T1000 (cell line): ENCODE results near the gene ACD.

Experiments
- DNase-seq: peaks from one replicate; lab custom pipeline; 2025; ENCODE audit warnings: mixed read lengths; lab: John Stamatoyannopoulos, UW

Gene ACD

GRCh38 chr16:67675999-67676398, 15.9 kb upstream of the ACD start:
- no peak for DNase-seq

GRCh38 chr16:67675579-67675935, 15.5 kb upstream of the ACD start:
- DNase-seq = no peak

- no peak for DNase-seq
Measured at GRCh38 chr16:67674851-67675578, 15.0 kb upstream of the ACD start.

GRCh38 chr16:67673712-67674580, 13.9 kb upstream of the ACD start:
- DNase-seq = no peak

DNA sequence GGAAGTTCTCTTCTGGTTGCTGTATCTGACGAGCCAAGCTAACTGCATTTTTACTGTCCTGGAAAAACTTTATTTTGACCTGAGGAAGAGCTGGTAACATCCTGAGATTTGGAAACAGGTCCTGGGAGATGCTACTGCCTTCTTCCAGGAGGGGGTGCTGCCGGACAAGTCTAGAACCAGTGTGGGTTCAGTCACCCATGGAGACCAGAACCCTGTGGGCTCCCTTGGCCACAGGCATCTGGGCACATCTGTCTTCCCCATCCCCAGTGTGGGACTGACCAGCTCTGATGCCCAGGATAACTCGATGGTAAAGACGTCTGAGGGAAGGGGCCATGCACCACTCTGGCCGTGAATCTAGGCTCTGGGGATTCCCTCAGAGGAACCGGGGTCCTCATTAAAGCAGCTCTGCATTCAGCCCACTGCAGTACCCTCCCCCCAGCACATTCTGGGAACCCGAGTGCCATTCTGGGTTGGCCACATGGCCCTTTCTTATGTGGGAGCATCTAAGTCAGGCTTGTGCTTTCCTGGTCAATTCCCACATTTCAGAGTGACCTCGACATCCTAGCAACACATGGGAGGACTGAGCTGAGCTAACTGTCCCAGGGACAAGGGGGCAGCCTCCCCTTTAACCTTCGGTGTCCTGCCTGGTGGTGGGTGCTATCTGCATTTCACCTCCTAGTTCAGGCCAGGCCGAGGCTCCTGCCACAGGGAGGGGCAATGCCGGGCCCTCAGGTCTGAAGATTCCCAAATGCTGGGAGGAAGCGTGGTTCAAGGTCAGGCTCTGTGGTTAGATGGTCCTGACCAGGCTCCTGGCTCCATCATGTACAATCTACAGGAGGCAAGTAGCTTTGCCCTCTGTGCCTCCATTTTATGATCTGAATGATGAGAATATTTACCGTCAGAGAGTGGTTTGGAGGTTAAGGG, 12.9 kb upstream of the ACD start:
- DNase-seq = no peak

DNA sequence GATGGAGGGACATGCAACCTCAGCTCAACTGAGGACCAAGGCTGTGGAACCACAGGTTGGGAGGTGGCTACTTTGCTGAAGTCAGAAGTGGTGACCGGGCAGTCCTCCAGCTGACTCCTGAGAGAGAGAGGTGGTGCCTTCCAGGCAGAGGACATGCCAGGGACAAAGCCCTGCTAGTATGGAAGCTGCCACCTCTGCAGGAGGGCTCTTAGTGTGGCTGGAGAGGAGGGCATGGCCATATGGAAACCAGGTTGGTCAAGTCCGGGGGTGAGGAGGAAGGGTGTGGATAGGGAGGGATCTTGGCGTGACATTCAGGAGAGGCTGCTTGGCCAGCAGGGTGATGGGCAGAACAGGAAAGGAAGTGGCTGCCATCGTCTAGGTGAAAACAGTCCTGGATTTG, 12.2 kb upstream of the ACD start:
- DNase-seq = no peak

DNA sequence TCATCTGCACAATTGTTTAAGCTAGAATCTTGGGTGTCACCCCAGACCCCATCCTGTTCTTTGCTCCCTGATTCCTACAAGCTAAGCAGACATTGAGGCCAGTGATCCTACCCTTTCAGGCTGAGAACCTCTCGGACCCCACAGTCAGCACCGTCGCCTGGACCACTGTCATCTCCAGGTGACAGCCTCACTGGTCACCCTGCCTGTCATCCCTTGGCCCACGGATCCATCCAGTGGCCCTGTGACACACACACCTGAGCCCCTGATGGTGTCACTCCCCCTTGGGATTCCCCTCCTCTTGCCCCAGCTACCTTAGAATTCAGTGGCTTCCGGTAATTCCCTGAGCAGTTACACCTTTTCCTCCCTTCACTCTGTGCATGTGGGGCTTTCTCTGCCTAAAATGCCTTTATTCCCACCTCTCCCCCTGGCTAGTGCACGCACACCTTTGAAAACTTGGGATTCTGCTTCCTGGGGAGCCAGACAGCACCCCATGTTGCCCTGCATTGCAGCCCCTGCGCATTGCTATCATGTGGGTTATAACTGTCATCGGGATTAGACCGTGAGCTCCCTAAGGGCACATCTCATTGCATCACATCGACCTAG, 9.5 kb upstream of the ACD start:
- no peak for DNase-seq

GRCh38 chr16:67668495-67669157, 8.6 kb upstream of the ACD start:
- no peak for DNase-seq

DNA sequence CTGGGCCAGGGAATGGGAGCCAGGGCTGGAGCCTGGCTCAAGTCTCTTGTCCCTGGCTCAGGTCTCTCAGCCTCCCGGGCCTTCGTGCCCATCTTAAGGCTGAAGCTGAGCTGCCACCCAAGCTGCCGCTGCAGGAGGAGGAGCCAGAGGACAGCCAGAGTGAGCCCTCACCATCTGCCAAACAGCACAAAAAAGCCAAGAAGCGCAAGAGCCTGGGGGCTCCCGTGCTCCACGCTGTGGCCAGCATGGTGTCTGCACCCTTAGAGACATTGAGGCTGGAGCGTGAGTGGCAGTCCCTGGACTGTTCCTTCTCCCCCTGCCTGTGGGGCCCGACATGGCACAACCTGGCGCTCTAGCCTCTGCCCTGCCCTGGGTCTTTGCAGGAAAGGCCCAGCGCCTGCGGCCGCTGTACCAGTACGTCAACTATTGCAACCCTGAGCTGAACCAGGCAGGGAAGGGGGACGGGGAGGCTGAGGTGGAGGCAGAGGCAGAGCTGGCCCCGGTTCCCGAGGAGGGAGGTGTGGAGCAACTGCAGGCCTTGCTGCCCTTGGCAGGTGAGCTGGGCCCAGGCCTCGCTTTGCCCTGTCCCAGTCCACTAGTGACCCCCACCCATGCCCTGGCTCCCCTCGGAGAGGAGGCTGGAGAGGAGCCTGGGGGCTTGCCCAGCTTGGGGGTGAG, 7.9 kb upstream of the ACD start:
- DNase-seq = peak; percentile 63

DNA sequence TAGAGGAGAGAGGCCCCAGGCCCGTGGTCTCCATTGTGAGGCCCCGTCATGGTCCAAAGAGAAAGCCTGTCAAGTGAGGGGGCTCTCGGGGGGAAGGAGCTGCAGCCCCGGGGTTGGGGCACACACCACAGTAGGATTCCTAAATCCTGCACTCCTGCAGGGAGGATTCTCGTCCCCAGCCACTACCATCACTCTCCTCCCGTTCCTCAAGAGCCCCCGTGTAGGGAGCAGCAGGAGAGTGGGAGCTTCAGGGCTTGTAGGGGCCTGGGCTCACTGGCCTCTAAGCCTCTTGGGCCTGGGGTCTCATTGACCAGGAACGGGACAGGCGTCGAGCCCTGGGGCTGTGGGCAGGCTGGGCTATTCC, 7.4 kb upstream of the ACD start:
- DNase-seq = no peak

DNA sequence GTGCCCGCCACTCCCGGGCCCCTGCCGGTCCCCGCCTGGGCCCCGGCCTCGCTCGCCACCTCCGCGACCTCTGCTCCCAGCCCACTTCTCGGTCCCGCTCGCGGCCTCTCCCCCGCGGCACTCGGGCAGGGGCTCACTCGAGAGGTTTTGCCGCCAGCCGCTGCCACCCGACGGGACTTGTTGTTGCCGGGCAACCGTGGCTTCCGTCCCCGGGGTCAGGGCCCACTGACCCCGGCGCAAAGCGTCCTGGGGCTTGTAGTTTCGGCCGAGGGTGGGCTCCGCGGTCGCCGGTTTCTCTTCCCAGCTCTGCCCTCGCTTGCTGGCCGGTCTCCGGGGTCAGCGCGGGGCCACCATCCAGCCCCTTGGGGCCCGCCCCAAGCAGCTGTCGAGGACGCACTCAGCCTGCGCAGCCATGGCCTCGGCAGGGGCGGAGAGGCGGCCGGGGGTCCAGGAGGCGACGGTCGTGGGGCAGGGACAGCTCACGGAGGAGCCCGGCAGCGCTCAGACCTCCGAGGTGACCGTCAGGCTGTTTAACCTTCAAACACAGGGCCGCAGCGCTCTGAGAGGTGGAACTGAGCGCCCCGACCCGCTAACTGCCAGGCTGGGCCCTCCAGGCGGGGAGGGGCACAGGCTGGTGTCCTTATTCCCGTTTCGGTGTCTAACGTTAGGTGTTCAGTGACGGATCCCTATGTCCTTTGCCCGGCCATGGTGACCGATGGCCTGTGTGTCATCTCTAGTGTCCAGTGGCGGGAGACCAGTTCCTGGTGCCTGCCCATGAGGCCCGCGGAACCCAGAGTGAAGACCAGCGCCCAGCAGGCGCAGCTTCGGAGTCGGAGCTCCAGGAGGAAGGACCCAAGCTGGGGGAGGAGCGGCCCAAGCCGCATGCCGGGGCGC, 6.7 kb upstream of the ACD start, which contains the start of the genes C16orf86 and ENKD1:
TSS of gene C16orf86 (plus strand) at position 256 of the 894 bp plus-strand sequence. CDS start at position 413, 157 bp downstream.
TSS of gene ENKD1 (minus strand) at position 192 of the 894 bp plus-strand sequence. CDS start 308 bp downstream, outside the sequence.
- DNase-seq = peak; percentile 39

- no peak for DNase-seq
Measured at GRCh38 chr16:67666032-67666551, 6.0 kb upstream of the ACD start.

GRCh38 chr16:67665598-67665997, 5.5 kb upstream of the ACD start:
- no peak for DNase-seq

DNA sequence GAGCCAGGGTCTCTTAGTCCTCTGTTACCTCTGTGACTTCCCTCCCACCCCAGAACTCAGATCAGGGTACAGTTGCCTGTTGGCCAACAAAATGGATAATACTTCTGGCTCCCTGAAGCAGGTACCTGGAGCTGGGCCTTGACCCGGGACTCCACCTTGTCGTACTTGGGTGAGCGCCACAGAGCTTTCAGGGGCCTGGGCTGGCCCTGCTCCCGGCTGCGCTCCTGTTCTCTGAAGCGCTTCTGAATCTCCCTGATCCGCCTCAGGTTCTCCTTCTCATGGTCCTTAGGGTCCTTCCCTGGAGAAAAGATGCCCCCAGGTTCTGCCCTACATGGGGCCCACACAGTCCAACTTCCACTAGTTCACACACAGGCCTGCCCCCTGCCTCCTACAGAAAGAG, 4.8 kb upstream of the ACD start:
- DNase-seq = no peak

- no peak for DNase-seq
Measured at GRCh38 chr16:67664258-67664657, 4.2 kb upstream of the ACD start.

DNA sequence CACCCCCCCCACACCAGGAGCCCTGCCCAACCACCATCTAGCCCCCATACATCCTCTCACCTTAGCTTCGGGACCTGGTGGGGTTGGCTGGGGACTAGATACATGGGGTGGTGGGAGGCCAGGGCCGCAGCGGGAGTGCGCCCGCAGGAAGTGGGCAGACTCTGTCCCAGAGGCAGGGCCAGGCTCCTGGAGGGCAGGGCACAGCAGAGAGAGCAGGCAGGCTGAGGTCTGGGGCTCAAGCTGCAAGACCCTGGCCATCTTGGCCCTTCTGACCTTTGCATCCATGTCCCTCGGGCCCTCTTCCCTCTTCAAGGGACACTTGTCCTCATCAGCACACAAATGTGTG, 3.8 kb upstream of the ACD start:
- DNase-seq = no peak

DNA sequence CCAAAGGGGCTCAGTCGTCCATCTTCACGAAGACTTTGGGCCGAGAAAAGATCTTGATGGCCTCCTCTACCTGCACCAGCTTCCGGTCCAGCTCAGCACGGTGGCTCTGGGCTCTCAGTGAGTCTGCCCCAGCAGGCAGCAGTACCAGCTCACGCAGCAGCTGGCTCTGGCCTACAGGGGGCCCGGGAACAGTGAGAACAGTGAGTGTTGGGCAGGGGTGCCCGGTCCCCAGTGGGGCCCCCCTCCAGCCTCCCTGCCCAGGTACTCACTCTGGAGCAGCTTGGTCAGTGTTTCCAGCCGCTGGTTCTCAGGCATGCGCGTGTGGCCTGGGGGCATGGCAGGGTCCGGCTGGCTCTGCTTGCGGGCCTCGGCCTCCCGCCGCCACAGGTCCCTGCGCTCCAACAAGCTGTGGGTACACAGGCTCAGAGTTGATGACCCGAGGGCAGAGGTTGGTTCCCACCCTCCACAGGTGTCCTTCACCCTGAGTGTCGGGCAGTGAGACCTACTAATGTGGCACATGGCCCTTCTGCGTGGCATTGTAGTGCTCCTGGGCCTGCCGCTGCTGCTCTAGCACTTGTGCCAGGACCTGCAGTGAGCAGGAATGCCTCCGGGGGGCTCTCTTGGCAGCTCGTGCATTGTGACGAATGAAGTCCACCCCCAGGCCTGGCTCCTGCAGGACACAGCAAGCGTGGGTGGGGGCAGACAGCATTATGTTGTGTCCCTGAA, 3.3 kb upstream of the ACD start:
- no peak for DNase-seq

GRCh38 chr16:67662653-67663010, 2.6 kb upstream of the ACD start:
- DNase-seq = no peak
